Keratinocyte (primary cell): Measurements from ENCODE around the gene FEN1. TPM values are rescaled to one million over a fixed set of nuclear protein-coding genes. Genes with fewer than 3 reads are reported as not detected.

Experiments used
- DNase-seq: peaks from one replicate; pipeline ENCODE4 v3.0.0-alpha.2; 2011; ENCODE audit warnings: low read depth, missing footprints, low spot score
- FAIRE-seq: peaks from 2 replicates; lab custom pipeline; 2011; peaks lifted over from hg19 to GRCh38; lab: Jason Lieb, UNC
- H2AFZ ChIP-seq: 2 replicates; pipeline ENCODE4 v1.6.0; 2012; ENCODE audit warnings: low read length, control low read depth, inconsistent platforms; ENCODE audit not compliant: control insufficient read depth
- H3K27ac ChIP-seq: 2 replicates; pipeline ENCODE4 v1.5.1; 2011; ENCODE audit warnings: low read length; ENCODE audit not compliant: control insufficient read depth, insufficient read depth
- H3K27me3 ChIP-seq: 3 replicates; pipeline ENCODE4 v1.6.0; 2011; ENCODE audit warnings: low read length; ENCODE audit not compliant: control insufficient read depth, insufficient read depth; ENCODE audit errors: extremely low read depth
- H3K36me3 ChIP-seq, 2 experiments: 2 replicates in 1 of 2; 3 replicates in 1 of 2; pipeline ENCODE4 v1.5.1; 2011; ENCODE audit warnings: low read length in 2 of 2, mild to moderate bottlenecking in 1 of 2; ENCODE audit not compliant: control insufficient read depth in 2 of 2, insufficient read depth in 2 of 2; ENCODE audit errors: extremely low read depth in 1 of 2
- H3K4me1 ChIP-seq: 3 replicates; pipeline ENCODE4 v1.5.1; 2011; ENCODE audit warnings: low read length; ENCODE audit not compliant: control insufficient read depth, insufficient read depth; ENCODE audit errors: extremely low read depth
- H3K4me2 ChIP-seq: 3 replicates; pipeline ENCODE4 v1.6.0; 2011; ENCODE audit warnings: low read depth, low read length; ENCODE audit not compliant: control insufficient read depth, insufficient read depth; ENCODE audit errors: extremely low read depth
- H3K4me3 ChIP-seq, 3 experiments: fragments of 200-600 bp in 1 of 3; sonication (generic) in 1 of 3; 2 replicates in 2 of 3; 3 replicates in 1 of 3; pipeline ENCODE4 v1.5.1; 2011 to 2016; ENCODE audit warnings: low read length in 3 of 3, mild to moderate bottlenecking in 3 of 3, control low read depth in 2 of 3, inconsistent platforms in 1 of 3, low read depth in 1 of 3, mixed read lengths in 1 of 3, mixed run types in 1 of 3, moderate library complexity in 1 of 3; ENCODE audit not compliant: control insufficient read depth in 2 of 3, insufficient read depth in 2 of 3; ENCODE audit errors: extremely low read depth in 1 of 3
- H3K79me2 ChIP-seq: 2 replicates; pipeline ENCODE4 v1.6.0; 2012; ENCODE audit warnings: low read length; ENCODE audit not compliant: control insufficient read depth, insufficient read depth
- H3K9ac ChIP-seq: 3 replicates; pipeline ENCODE4 v1.6.0; 2011; ENCODE audit warnings: low read length; ENCODE audit not compliant: control insufficient read depth, insufficient read depth; ENCODE audit errors: extremely low read depth
- H3K9me1 ChIP-seq: 3 replicates; pipeline ENCODE4 v1.6.0; 2011; ENCODE audit warnings: low read length; ENCODE audit not compliant: control insufficient read depth, insufficient read depth; ENCODE audit errors: extremely low read depth
- H3K9me3 ChIP-seq: 2 replicates; pipeline ENCODE4 v1.5.1; 2012; ENCODE audit warnings: low read depth, low read length; ENCODE audit not compliant: control insufficient read depth
- H4K20me1 ChIP-seq: 3 replicates; pipeline ENCODE4 v1.6.0; 2011; ENCODE audit warnings: low read length; ENCODE audit not compliant: control insufficient read depth, insufficient read depth; ENCODE audit errors: extremely low read depth
- EZH2 ChIP-seq: IDR thresholded peaks from one replicate; pipeline ENCODE4 v1.6.1; 2012; ENCODE audit warnings: inconsistent platforms, mild to moderate bottlenecking, low read length, moderate library complexity
- dilution Hi-C: fragments of 300-500 bp; cut with MboI; formaldehyde crosslinking; loops from one replicate; pipeline ENCODE4 v1.7.0; 2020; ENCODE audit warnings: low sequenced_read_pairs; ENCODE audit not compliant: extremely low pct_ligation_motif_present
- polyA plus RNA-seq, 5 experiments: library from polyadenylated mRNA; depleted of rRNA in 3 of 5; stranded (reverse) in 3 of 5; stranded (forward) in 1 of 5; unstranded in 1 of 5; fragments of >200 nt; gene quantifications; 1 replicate in 1 of 5; 2 replicates in 3 of 5; 3 replicates in 1 of 5; pipeline versions ENCODE4 v1.2.1 to v1.2.3, GENCODE V29; 2011 to 2012; ENCODE audit warnings: missing spikeins in 2 of 5, low read depth in 1 of 5, low replicate concordance in 1 of 5
- TF ChIP-seq, protein P1 (sequence below), 3 experiments: IDR thresholded peaks in 1 of 3; conservative IDR thresholded peaks in 1 of 3; optimal IDR thresholded peaks in 1 of 3; 2 replicates in 2 of 3; 3 replicates in 1 of 3; pipeline versions ENCODE3 to v1.5.1; 2011; ENCODE audit warnings: low read length in 3 of 3, mild to moderate bottlenecking in 3 of 3, moderate library complexity in 2 of 3, control low read depth in 1 of 3, inconsistent platforms in 1 of 3; ENCODE audit not compliant: insufficient read depth in 2 of 3; ENCODE audit errors: extremely low read depth in 1 of 3

FEN1 gene
- polyA plus RNA-seq, 1 donor (not counting 4 experiments of a cell fraction or from before 2014, with no cell fraction given): 26.7 TPM

DNA sequence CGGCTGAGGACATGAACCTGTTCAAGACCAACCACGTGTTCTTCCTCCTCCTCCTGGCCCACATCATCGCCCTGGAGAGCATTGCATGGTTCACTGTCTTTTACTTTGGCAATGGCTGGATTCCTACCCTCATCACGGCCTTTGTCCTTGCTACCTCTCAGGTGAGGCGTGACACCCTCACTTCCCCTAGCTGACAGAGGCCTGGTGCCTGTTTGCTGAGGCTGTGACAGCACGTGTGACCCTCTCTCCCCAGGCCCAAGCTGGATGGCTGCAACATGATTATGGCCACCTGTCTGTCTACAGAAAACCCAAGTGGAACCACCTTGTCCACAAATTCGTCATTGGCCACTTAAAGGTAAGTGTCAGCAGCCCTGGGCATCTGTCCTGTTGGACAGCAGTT is 47.7 kb downstream of the FEN1 start:
- Histone ChIP-seq H3K36me3 (peaks cover 34 to 45% of the 10 kb centered on the region in 2 experiments), H3K4me3 (no peak overlapping the region), H3K27ac (no peak overlapping the region), H3K4me1 (no peaks in the 10 kb centered on the region), H3K9ac (no peak overlapping the region), H4K20me1 (no peaks in the 10 kb centered on the region), H3K9me3 (no peaks in the 10 kb centered on the region), H3K27me3 (no peaks in the 10 kb centered on the region), H3K4me2 (no peak overlapping the region), H3K79me2 (no peaks in the 10 kb centered on the region), H3K9me1 (no peaks in the 10 kb centered on the region), H2AFZ (no peak overlapping the region)
- dilution Hi-C loops: no loop called here
- DNase-seq: no peak
- FAIRE-seq: no peak
- TF ChIP-seq, protein P1, sequence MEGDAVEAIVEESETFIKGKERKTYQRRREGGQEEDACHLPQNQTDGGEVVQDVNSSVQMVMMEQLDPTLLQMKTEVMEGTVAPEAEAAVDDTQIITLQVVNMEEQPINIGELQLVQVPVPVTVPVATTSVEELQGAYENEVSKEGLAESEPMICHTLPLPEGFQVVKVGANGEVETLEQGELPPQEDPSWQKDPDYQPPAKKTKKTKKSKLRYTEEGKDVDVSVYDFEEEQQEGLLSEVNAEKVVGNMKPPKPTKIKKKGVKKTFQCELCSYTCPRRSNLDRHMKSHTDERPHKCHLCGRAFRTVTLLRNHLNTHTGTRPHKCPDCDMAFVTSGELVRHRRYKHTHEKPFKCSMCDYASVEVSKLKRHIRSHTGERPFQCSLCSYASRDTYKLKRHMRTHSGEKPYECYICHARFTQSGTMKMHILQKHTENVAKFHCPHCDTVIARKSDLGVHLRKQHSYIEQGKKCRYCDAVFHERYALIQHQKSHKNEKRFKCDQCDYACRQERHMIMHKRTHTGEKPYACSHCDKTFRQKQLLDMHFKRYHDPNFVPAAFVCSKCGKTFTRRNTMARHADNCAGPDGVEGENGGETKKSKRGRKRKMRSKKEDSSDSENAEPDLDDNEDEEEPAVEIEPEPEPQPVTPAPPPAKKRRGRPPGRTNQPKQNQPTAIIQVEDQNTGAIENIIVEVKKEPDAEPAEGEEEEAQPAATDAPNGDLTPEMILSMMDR (optimal IDR thresholded peaks at IDR 0.05 in 1 of 3, IDR thresholded peaks at IDR 0.05 in 1 of 3, conservative IDR thresholded peaks at IDR 0.05 in 1 of 3; ENCODE audit: extremely low read depth in 1 of 3, insufficient read depth in 2 of 3, low read length in 3 of 3): no peak
- TF ChIP-seq EZH2: no peak

DNA sequence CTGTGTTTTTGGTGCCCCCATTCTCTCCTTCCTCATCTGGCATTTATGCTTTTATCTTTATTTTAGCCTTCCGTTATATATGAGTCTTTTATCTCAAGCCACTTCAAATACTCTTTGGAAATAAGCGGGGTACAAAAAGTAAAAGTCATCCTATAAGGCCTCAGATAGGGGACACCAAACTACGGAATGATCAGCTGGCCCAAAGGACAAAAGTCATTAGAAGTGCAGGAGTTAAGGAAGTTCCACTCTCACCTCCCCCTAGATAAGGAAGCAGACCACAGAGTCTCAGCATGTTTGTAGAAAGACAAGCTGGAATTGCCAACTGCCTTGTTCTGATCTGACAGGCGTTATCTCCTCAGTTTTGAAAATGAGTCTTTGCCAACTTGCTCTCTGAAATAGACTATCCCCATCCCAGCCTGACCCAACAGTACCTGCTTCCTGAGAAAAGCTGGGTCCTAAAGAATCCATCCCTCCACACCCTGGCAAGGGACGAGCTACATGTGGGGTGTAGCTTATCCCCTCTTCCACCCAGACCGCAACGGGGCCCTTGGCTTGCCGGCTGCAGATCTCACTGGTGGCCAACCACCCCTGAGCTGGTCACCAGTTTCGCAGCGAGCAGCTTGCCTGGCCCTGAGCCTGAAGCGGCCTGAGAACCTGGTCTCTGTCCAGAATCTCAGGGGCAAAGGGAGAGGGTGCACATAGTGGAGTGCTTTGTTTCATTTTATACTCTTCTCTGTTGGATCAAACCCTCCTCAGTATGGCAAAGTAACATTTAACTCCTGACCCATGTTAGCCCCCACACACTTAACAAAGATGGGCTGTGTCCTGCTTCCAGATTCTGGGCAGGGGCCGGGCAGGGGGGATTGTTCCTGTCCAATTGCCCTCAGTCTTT is 49.2 kb downstream of the FEN1 start:
- DNase-seq: no peak
- Histone ChIP-seq H3K27ac (no peak overlapping the region), H3K4me1 (no peaks in the 10 kb centered on the region), H3K79me2 (no peaks in the 10 kb centered on the region), H4K20me1 (no peaks in the 10 kb centered on the region), H3K9me3 (no peaks in the 10 kb centered on the region), H3K4me2 (no peak overlapping the region), H3K9ac (no peak overlapping the region), H3K4me3 (no peak overlapping the region), H3K9me1 (no peaks in the 10 kb centered on the region), H3K36me3 (peaks cover 34 to 53% of the 10 kb centered on the region in 2 experiments), H2AFZ (no peak overlapping the region), H3K27me3 (no peaks in the 10 kb centered on the region)
- FAIRE-seq: no peak
- TF ChIP-seq EZH2: no peak
- TF ChIP-seq, protein P1 (optimal IDR thresholded peaks at IDR 0.05 in 1 of 3, IDR thresholded peaks at IDR 0.05 in 1 of 3, conservative IDR thresholded peaks at IDR 0.05 in 1 of 3; ENCODE audit: extremely low read depth in 1 of 3, insufficient read depth in 2 of 3, low read length in 3 of 3): no peak
- dilution Hi-C loops: no loop called here
